NCI-H82 treated with DMSO at 0.1 percent for 48 hours (cell line): ENCODE data around the gene CDCP1.
"Not testable (repeated sequence)": the region's sequence is repeated elsewhere in the genome, so short reads cannot be mapped to it uniquely, and the experiment has no call there.

Source experiments
- DNase-seq: peaks from one replicate; lab custom pipeline; 2025; ENCODE audit not compliant: unreplicated experiment; lab: John Stamatoyannopoulos, UW

The CDCP1 gene

GRCh38 chr3:45173776-45174175 lies 27.6 kb upstream of the CDCP1 start:
- DNase-seq = no peak

- DNase-seq = no peak
Measured at GRCh38 chr3:45171283-45171682, 25.1 kb upstream of the CDCP1 start.

DNA sequence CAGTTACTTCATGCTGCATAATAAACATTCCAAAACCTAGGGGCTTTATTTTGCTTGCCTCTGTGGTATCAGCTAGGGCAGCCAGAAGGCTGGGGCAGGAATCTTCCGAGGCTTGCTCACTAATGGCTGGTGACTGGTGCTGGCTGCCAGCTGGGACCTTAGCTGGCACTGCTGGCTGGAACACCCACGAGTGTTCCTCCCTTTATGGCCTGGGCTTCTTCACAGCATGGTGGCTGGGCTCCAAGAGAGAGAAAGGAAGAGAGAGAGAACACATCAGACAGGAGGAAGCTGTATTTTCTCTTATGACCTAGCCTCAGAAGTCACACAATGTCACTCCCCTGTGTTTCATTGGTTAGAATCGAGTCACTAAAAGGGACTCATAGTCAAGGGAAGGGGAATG lies 23.9 kb upstream of the CDCP1 start:
- no peak for DNase-seq

DNA sequence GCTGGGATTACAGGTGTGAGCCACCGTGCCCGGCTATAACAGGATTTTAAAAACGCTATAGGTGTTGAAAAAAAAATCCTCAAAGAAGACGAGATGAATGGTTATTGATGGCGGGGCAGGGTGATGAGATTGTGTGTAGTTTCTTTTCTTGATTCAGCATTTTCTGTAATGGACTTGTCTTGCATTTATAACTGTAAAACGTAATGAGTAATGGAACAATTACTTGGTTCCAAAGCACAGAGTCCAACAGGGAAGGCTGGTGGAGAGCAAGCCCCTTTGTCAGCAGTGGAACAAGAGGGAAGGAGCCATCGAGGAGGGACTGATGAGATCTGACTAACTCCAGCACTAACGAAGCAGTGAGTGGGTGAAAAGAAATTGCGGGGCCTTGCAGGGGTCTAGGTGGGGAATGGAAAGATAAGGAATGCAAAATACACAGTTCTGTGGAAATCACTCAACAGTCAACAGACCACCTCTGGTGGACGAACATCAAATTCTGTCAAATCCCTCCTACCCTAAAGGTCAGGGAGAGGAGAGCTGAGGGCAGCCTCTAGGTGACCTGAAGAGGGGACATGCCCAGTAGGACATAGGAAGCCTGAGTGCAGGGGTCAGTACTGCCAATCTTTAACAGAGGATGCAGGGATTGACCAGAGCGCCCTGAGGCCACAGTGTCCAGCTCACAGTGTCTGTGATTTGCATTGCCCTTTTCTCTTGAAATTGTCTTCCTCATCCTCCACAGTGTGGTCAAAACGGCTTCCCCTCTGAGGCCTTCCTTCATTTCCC lies 23.1 kb upstream of the CDCP1 start:
- no peak for DNase-seq

DNA sequence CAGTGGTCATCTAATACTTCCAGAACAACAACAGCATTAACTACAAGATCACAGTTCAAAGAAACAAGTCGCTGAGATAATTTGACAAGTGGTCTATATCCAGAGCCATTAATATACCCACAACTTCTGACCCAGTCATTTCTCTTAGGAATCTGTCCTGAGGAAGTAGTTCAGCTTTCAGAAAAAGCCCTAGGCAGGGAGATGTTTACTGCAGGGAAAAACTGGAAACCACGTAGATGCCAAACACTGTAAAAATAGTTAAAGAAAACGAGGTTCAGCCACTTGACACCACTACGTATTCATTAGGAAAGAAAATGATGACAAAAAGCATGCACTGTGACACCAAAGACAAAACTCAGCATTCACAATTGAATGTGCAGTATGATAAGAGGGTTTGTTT lies 22.3 kb upstream of the CDCP1 start:
- DNase-seq = no peak

DNA sequence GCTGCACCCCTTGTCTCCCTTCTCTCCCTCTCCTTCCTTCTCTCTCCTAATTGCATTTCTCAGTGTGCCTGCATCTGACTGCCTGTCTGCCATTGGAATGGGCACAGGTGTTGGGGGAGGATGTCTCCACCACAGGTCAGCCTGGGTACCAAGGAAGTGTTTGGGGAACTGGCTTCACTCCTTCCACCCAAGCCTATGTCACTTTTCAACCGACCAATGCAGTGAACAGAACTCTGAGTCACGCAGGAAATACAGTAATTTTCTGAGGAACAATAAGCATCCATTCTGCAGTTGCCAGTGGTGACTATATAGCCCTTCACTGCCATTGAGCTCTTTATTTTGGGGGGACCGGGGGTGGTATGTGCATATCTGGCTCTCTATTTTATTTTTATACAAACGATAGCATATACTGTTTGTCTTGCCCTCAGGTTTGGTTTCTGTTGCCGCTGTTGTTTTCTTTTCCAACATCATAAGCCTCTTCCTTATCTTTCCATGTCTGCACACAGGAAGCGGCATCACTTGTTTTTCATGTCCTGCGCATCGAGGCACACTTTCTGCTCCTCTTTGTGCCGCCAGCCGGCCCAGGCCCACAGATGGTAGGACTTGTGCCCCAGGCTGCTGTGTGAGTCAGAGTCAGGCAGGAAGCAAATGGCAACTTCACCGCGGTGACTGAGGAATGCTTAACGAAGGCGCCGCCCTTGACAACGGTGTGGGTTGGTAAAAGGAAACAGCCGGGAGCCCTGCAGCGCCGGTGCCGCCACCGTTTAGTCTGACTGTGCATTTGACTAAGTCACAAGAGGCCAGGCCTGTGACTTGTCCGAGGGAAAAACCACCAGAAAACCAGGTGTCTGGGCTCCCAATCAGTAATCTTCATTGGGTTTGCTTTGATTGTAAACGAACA lies 21.1 kb upstream of the CDCP1 start:
- no peak for DNase-seq

GRCh38 chr3:45166321-45166879 lies 20.2 kb upstream of the CDCP1 start:
- DNase-seq = no peak

GRCh38 chr3:45165497-45166283 lies 19.5 kb upstream of the CDCP1 start:
- DNase-seq = no peak

- no peak for DNase-seq
Measured at GRCh38 chr3:45164056-45164455, 17.9 kb upstream of the CDCP1 start.

DNA sequence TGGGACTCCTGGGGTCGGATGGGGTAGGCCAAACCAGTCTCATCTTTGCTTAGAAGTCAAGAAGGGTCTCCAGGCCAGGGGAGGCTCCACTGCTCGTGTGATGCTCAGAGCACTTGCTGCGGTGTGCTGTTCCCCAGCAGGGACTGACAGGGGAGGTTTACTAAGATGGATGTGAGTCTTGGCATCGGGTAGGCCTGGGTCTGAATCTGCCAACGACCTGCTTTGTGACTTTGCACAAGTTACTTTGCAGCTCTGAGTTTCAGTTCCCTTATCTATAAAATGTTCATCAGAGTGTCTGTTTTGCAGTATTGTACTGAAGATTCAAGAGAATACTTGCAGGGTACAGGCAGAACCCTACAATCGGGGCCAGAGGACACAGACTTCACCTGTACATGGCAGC lies 17.3 kb upstream of the CDCP1 start:
- DNase-seq = no peak

- no peak for DNase-seq
Measured at GRCh38 chr3:45154641-45155147, 8.5 kb upstream of the CDCP1 start.

GRCh38 chr3:45153658-45154437 lies 7.7 kb upstream of the CDCP1 start:
- no peak for DNase-seq

DNA sequence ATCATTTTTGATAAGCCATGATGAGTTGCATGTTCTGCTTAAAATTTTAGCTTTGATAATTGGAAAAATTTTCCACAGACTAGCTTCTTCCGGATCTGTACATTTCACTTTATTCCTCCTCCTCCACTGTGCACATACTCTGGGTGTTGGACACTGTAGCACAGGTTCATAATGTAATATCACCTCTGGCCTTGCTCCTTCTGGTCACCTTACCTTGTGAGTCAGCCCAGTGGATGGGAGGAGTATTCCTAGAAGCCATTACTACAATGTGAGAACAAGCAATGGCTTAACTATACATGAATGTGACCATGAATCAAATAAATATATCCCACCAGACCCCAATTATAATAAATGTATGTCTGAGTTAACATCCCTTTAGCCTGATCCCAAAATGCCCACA lies 6.1 kb upstream of the CDCP1 start:
- no peak for DNase-seq

GRCh38 chr3:45151100-45151499 lies 4.9 kb upstream of the CDCP1 start:
- no peak for DNase-seq

GRCh38 chr3:45148921-45149320 lies 2.7 kb upstream of the CDCP1 start:
- no peak for DNase-seq

- DNase-seq = no peak
Measured at GRCh38 chr3:45145223-45145622, 955 bp downstream of the CDCP1 start.

- DNase-seq = no peak
Measured at GRCh38 chr3:45143673-45144671, 2.2 kb downstream of the CDCP1 start.

- DNase-seq = not testable (repeated sequence)
Measured at GRCh38 chr3:45140770-45141155, 5.4 kb downstream of the CDCP1 start.
